HG02938 (cell line): Measurements from ENCODE around the gene FAT1.

Source experiments
- ATAC-seq: cut with Tn5 transposase; IDR thresholded peaks from one replicate; pipeline ENCODE4 v1.9.1; 2021; ENCODE audit warnings: mild to moderate bottlenecking, moderate library complexity; ENCODE audit not compliant: unreplicated experiment

The FAT1 gene

DNA sequence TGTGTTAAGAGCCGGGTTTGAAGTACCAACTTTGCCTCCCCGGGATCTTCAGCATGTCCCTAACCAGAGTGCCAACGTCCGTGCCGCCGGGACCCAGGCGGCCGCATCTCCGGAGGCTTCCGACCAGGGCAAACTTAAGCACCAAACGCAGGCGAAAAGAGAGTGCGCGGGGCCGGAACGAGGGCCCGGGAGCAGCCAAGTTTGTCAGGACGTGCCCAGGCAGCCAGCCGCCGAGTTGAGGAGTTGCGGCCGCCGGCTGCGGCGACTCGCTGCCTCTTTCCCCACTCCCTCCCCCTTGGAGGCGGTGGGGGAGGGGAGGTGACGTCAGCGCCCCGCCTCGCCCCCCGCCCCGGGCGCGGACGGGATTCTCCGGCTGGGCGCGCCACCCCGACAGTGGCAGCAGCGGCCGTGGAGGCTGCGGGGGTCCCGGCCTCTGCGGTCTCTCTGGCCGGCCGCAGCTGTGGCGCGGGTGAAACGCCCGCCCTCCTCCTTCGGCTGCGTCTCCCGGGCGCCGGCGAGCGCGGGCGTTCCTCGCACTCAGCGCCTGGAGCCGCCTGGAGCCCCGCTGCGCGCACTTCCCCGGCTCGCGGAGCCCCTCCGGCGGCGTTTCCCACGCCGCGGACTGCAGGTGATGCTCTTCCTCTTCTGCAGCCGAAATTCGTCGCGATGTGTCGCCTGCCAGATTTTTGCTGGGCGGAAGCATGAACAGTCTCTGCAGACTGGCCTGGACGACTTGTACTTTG is 2.9 kb upstream of the FAT1 start:
- ATAC-seq, result no peak

DNA sequence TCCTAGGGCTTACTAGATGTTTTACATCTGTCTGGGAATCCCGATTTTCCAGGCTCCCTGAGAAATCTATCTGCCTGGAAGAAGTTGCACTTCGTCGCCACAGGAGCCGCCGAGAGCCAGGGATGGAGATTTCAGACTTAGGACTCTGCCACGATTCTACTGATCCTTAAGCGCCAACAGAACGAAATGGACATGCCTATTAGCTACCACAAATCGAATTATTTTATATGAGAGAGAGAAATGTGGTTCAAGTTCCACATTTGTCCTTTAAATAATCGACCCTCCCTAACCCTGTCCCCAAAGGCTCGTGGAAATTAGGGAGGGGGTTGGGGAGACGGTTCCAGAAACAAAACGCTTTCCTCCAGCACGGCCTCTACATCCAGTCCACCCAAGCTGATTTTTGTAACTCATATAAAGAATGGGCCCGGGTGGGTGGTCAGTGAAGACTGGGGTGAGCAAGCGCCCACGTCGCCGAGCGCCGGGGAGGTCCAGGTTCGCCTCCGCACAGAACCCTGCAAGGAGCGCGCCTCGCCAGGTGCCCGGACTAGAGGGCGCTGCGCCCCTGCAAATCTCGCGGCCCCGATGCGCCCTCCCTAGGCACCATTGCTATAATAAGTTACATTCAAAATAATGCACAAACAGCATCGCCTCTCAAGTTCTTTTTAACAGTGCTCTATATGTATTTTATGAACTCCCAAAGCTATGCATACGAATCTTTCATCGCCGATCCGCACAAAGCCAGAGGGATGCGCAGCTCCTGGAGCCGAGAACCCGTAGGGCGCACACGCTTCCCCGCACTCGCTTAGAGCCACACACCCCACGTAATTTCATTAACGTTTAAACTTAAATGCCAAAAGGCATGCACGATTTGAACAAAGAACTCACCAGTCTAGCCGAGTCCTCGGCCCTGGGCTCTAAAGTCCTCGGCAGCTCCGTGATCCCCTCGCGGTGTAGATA is 2.1 kb upstream of the FAT1 start:
- ATAC-seq, result no peak

DNA sequence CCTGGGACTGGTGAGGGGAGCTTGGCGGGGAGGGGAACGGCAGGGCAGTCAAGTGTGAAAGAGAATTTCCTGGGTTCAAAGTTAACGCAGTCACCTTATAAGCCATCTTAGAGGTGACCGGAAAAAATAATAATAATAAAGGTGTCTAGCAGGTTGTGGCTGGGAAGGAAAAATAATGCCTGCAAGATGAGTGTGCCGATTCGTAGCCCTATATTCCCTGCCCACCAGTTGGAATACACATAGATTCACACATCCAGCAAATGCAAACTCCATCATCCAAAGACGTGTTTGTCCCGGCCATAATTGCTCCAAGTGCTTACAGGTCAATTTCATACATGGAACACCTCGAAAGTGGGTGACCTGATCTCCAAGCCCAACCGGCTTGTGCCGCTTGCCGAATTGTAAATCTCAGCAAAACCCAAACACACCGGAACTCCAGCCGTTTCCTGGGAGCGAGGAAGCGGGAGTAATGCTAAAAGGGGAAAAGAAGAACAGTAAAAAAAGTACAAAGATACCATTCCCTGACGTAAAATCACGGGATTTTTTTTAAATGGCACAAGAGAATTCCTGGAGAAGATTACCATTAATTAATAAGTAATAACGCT is 1.3 kb upstream of the FAT1 start:
- no peak for ATAC-seq

DNA sequence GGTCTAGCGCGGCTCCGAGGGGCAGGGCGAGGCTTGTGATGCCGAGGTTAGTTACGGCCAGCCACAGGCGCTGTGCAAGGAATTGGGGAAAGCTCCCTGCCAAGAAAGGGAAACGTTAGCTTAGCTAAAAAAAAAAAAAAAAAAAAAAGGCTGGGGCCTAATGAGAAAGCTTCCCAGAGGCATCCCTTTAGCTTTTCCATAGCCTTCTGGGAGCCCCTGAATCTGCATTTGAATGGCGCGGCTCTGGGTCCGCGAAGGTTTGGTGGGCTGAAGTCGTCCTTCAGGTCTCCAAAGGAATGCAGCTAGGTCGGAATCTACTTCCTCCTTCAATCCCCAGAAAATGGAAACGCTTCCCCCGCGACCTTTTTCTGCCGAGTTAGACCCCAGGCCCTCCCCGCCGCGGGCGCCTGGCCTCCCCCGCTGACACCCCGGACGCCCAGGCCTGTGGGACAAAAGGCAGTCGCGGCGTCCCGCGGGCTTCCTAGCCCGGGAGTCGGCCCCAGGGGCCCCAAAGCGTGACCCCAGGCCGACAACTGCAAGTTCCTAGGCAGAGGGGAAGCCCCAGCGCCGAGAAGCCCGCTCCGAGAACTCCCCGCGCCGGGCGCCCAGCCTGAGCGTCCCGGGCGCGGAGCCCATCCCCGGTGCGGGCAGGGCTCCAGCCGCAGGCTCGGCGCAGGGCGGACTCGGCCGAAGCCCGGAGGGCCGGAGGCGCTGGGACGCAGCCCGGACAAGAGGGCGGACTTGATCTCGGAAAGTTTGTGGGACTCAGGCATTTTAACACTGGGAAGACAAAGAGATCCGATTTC is 605 bp upstream of the FAT1 start:
- ATAC-seq, result no peak

DNA sequence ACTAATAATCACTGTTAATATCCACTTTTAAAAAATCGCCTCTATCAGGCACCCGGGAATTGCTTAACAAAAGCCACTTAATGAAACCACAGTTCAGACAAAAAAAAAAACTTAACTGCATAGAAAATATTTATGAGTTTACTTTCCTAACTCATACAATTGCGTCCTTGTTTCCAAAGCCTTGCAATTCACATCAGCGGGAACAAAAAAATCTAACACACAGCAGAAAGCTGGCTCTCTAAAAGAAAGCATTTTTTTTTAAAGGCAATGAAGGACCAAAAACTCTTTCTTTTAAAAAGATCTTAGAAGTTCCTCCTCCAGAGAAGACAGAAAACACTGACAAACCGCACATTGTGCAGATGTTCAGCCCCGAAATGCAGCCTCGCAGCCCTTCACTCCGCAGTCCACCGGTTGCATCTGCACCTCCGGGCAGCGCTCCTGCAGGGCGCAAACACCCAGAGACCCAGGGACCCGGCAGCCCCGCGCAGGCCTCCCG is 812 bp downstream of the FAT1 start:
- ATAC-seq, result no peak

DNA sequence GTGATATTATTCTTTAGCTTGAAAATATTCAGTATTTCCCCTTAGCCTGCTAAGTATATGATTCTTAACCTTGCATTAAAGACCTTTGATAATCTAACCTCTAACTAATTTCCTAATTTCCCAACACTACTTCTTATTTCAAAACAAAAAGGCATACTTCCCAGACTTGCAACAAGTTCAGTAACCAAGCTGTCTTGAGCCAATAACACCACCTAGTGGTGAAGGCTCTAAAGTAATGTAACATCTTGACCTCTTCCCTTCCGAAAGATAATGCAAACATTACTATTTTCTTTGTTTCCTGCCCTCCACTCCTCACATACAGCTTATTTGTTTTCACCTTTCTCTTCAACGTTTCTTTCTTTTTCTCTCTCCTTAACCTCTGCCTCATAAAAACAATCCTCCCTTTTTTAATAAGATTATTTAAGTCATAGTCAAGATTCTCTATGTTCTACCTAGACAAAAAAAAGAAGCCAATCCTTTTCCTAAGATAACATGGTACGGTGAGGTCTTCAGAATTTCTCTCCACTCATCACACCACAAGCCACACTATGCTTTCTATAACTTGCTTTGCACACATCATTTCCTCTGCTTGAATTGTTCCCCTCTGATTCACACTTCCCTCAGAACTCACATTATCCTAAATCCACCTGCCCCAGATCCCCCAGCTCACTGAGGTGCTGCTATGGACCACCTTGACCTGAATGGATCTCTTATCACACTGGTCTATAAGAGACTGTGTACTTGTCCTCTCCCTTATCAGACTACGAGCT is 3.5 kb downstream of the FAT1 start:
- ATAC-seq, result no peak

DNA sequence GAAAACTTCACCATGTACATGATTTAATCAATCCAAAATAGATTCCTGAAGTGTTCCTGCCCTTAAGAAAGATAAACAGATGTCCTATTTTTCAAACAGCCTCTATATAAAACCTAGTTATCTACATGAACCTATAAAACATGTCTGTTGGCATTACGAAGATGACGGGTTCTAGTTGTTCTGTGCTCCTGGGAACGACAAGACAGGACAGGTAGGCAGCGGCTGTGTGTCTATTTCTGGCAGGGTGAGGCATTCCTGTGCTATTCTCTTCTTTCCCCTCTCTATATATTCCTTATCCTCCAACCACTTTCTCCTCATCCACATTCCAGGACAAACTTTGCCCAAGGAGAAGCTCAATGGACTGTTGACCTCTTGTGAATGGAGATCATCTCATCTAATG is 6.1 kb downstream of the FAT1 start:
- no peak for ATAC-seq

DNA sequence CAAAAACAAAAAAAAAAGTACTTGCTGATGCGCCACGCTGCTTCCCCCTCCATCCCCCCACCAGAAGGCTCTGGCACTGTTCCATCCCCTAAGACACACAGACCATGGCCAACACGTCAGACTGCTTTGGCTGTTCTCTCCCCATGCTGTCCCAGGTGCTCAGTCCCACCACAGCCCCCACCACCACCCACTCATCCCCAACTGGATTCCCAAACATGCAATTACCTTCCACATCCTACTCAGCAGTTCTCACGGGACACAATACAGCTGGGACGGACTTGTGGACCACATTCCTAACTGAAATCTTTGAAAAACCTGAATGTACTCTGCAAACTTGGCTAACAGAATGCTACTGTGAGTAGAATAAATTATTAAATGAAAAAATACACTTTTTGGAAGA is 8.6 kb downstream of the FAT1 start:
- no peak for ATAC-seq

DNA sequence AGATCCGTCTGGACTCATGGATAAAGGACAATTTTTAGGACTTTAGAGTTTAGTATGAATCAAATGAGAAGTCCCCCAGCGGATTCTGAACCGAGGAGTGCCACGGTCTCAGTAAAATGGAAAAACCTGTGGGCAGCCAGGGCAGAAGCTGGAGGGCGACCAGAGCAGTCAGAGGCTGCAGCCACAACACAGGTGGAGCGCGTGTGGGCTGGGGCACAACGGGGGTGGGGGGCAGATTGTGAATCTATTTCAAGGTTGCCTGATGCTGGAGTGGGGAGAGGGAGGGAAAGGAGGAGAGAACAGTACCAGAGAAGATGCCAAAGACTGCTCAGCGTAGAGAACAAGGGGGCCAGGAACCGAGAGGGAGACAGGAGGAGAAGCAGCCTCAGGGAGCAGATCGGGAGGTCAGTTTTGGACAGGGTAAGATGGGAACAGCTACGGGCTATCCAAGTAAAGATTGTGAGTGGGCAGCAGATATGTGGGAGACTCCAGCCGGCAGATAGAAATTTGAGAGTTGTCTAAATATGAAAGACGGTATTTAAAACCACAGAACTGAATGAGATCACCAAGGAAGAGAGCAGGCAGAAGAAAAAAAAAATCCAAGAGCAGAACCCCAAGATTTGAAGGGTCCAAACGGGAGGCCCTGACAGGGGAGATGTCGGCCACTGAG is 9.5 kb downstream of the FAT1 start:
- ATAC-seq, result no peak

DNA sequence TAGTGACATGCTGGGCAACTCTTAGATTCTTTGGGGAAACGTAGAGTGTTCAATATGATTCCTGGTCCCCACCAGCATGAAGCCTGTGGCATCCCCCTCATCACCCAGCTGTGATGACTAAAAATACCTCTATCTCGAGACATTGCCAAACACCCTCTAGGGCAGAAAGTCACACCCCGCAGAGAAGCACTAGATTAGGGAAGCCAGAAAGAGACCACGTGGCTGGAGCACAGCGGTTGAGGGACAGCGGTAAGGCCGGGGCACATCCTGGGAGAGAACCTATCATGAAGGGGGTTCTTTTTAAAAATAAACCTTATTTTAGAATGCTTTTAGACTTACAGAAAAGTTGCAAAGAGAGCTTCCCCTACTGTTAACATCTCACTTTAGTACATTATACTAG is 11.0 kb downstream of the FAT1 start:
- no peak for ATAC-seq

DNA sequence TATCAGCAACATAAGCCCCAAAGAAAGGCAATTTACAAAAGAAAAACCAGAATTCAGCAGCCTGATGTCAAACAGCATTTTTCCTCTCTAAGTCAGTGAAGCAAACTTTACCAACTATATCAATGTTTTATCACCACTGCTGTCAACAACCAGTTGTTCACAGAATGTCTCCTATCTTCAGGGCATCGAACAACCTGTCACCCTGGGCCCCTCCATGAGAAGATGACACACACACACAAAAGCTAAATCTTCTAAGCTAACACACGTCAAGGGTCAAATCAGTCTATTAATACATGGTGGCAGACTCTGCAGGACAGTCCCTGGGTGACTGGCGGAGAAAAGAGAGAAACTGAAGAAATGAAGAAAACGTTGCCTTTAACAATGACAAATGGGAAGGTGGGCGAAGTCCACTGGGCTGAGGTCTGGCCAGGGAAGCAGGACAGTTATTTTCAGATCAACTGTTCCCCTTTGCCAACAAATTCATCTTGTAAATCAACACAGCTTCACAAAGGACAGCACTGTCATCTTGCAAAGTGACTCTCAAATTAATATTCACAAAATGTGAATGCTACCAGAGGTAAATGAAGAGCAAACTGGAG is 13.0 kb downstream of the FAT1 start:
- ATAC-seq, result no peak

DNA sequence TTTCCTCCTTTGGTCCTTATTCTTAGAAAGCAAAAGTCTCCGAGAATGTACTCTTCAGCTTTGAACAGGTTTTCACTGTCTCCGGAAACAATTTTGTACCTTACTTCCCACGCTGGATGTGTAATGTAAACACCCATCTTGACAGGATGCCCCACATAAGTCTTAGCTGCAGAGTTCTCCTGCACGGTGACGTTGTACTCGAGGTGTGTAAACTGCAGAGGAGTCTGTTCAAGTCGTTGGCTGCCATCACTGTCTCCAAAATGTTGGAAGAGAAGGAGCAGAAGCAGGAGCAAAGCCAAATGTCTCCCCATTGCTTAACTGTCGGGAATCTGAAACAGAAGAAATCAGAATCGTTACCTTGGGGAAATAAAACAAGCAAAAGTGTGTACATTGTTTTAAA is 14.1 kb downstream of the FAT1 start:
- no peak for ATAC-seq

DNA sequence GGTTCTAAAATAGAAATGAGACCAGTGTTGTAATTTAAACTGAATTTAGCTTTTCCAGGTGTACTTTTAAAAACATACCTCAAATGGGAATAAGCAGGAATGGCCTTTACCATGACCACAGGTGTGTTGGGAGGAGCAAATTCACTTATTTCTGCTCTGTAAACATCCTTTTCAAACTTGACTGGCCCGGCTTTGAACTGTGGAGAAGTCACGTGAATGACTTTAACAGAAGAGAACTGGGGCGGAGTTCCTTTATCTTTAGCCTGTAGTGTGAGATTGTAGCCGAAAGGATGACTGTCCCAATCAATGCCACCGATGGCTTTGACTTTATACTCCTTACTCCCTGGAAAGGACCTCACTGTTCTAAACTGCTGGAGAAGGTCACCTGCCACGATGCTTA is 15.1 kb downstream of the FAT1 start:
- ATAC-seq, result no peak

DNA sequence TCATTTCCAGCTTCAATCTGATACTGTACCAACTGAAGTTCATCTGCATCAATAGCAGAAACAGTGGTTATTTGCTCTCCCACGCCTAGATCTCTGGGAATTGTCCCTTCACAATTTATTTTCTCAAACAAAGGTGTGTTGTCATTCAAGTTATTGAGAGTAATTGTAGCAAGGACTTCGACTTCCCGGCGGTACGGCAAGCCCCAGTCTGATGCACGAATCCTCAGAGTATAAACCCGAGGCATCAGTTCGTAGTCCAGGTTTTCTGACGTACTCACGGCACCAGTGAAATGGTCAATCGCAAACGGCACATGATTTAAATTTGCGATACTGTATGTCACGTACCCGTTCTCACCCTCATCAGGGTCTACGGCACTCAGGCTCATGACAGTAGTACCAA is 15.7 kb downstream of the FAT1 start:
- ATAC-seq, result no peak

DNA sequence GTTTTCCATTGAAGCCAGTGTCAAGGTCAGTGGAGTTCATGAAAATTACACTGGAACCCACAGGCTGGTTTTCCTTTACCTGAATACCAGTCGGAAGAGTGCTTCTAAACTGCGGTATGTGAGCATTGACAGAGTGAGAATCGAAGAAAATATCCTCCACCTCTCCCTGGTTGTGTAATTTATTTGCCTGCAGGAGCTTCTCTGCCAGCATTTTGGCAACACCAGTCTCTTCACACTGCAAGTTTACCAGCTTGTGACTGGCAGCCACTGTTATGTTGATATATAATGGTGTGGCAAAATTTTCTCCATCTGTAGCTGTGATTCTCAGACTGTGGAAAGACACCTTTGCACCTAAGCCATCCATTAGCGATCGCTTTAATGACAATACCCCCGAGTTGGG is 16.1 kb downstream of the FAT1 start:
- ATAC-seq, result no peak

DNA sequence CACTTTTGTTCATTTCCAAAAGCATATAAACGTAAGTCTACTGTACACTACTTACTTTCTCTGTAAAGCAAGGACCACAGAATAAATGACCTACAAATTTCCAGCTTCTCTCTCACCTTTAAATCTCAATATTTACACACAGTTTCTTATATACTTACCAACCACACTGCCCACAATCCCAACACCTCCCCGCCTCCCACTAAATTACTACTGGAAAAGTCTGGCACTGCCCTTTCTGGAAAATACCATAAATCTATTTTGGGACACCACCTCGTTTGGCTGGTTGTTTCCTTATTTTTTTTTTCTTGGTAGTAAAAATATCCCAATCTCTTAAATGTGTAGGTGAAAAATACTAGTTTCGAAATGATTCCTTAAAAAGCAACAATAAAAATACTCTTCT is 19.6 kb downstream of the FAT1 start:
- ATAC-seq, result no peak

DNA sequence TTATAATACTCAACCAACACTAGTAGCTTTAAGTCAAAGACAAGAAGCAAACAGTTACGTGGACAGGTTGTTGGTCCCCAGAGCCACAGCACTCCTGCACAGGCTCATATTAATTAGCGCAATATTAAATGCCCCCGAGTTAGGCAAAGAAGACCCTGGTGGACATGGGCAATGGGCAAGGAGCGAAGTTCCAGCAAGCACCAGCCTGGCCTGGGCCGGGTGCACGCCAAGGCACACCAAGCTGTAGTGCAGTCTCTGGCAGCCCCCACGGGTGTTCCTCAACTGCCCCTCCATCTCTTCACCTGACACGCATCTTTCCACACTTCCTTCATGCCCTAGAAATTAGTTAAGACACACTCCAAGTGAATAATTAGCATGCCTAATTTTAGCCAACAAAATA is 20.1 kb downstream of the FAT1 start:
- ATAC-seq, result no peak

DNA sequence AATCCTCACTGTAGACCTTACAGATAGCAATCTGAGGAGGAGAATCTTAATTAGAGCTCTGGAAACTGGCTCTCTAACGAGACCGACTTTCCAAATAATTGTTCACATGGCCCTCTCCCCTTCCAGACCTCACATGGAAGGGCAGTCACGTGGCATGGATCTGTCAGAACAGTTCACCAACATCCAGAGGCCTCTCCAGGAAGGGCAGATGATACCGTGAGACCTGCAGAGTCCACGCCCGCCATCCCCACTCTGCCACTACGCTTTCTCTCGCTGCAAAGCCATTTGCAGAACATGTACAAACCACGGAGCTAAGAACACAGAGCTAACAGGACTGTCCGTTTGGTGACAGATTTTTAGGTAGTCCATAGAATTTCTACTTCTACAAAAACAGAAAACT is 20.7 kb downstream of the FAT1 start:
- no peak for ATAC-seq

DNA sequence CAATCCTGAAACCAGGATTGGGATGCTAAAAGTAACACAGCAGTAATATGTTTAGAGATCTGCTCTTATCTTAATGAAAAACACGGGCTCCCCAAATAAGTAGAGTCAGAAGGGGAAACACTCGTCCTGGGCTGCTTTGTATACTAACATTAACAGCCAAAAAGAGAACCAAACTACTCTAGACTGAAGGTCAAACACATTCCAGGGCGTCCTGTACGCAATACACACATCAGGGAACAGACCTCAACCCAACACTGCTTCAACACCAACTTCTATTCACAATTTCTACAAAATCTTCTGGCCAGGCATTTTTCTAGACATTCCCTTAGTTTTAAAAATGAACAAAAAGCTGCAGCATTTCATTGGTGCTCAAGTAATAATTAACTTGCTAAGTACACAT is 21.4 kb downstream of the FAT1 start:
- no peak for ATAC-seq
